ENCODE data around the gene MACROH2A2.

Gene MACROH2A2

GRCh38 chr10:70135684-70136083 is 83.0 kb downstream of the MACROH2A2 start:
- TF ChIP-seq, protein P1, sequence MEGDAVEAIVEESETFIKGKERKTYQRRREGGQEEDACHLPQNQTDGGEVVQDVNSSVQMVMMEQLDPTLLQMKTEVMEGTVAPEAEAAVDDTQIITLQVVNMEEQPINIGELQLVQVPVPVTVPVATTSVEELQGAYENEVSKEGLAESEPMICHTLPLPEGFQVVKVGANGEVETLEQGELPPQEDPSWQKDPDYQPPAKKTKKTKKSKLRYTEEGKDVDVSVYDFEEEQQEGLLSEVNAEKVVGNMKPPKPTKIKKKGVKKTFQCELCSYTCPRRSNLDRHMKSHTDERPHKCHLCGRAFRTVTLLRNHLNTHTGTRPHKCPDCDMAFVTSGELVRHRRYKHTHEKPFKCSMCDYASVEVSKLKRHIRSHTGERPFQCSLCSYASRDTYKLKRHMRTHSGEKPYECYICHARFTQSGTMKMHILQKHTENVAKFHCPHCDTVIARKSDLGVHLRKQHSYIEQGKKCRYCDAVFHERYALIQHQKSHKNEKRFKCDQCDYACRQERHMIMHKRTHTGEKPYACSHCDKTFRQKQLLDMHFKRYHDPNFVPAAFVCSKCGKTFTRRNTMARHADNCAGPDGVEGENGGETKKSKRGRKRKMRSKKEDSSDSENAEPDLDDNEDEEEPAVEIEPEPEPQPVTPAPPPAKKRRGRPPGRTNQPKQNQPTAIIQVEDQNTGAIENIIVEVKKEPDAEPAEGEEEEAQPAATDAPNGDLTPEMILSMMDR (IDR thresholded peaks at IDR 0.05; ENCODE audit: unreplicated experiment in 3 of 3) = no peak
- peaks cover 6% of the 10 kb centered on the region for H3K4me1 Mint-ChIP-seq
- no peaks in the 10 kb centered on the region for H3K9me3 Mint-ChIP-seq
- peaks cover 30% of the 10 kb centered on the region for H3K27me3 Mint-ChIP-seq (ENCODE audit: low read depth)
- H3K36me3 Mint-ChIP-seq (ENCODE audit: low read depth) = peaks cover 10% of the 10 kb centered on the region
- H3K27ac Mint-ChIP-seq = no peak overlapping the region
- no peak overlapping the region for H3K4me3 Mint-ChIP-seq

- H3K4me3 Mint-ChIP-seq = no peak overlapping the region
- H3K9me3 Mint-ChIP-seq = no peaks in the 10 kb centered on the region
- peaks cover 10% of the 10 kb centered on the region for H3K36me3 Mint-ChIP-seq (ENCODE audit: low read depth)
- TF ChIP-seq, protein P1 (IDR thresholded peaks at IDR 0.05; ENCODE audit: unreplicated experiment in 3 of 3) = no peak
- peaks cover 6% of the 10 kb centered on the region for H3K4me1 Mint-ChIP-seq
- H3K27ac Mint-ChIP-seq = no peak overlapping the region
- H3K27me3 Mint-ChIP-seq (ENCODE audit: low read depth) = peaks cover 17% of the 10 kb centered on the region
Measured at GRCh38 chr10:70137135-70137534, 84.5 kb downstream of the MACROH2A2 start.

- Mint-ChIP-seq H3K36me3 (ENCODE audit: low read depth) (peaks cover 5% of the 10 kb centered on the region), H3K9me3 (no peaks in the 10 kb centered on the region), H3K27ac (no peak overlapping the region), H3K4me1 (peaks cover under 1% of the 10 kb centered on the region), H3K4me3 (no peak overlapping the region), H3K27me3 (ENCODE audit: low read depth) (peaks cover 8% of the 10 kb centered on the region)
- TF ChIP-seq, protein P1 (IDR thresholded peaks at IDR 0.05; ENCODE audit: unreplicated experiment in 3 of 3) = no peak
Measured at GRCh38 chr10:70137927-70138883, 85.6 kb downstream of the MACROH2A2 start.

DNA sequence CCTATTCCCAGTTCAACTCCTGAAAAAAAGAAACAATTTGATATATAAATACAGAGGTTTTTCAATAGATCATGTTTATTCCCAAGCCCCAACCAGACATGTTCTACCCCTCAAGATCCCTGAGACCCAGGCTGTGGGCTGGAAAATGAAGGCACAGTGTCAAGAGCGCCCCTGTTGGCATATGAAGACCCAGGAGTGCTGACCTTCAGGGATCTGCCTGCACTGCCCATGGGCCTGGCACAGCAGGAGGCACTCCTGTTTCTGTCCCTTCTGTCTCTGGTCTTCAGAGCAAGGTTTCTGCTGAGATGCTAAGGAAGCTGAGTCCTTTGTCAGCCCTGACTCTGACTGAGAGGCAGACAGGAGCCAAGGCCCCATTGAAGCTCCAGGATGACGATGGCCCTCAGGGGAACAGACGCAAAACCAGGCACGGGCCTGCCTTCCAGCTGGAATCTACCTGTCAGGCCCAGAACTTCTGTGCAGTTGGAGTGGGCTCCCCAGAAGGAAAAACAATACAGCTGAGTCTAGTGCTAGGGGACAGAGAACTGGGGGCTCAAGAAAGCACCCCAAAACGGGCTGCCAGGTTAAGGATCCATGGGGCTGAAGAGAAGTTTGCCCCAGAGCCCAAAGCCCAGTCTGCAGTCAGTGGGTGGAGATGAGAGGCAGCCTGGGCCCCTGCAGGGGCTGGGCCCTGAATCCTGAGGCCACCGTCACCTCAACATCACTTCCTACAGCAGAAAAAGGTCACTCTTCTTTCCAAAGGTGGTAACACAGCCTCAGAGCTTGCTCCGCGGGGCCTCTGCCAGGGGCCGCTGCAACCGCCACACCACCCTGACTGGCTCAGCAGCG is 86.7 kb downstream of the MACROH2A2 start:
- no peaks in the 10 kb centered on the region for H3K9me3 Mint-ChIP-seq
- TF ChIP-seq, protein P1 (IDR thresholded peaks at IDR 0.05; ENCODE audit: unreplicated experiment in 3 of 3) = no peak
- H3K36me3 Mint-ChIP-seq (ENCODE audit: low read depth) = peaks cover 4% of the 10 kb centered on the region
- H3K4me3 Mint-ChIP-seq = no peak overlapping the region
- peaks cover 9% of the 10 kb centered on the region for H3K27me3 Mint-ChIP-seq (ENCODE audit: low read depth)
- H3K27ac Mint-ChIP-seq = no peak overlapping the region
- H3K4me1 Mint-ChIP-seq = peaks cover 3% of the 10 kb centered on the region

DNA sequence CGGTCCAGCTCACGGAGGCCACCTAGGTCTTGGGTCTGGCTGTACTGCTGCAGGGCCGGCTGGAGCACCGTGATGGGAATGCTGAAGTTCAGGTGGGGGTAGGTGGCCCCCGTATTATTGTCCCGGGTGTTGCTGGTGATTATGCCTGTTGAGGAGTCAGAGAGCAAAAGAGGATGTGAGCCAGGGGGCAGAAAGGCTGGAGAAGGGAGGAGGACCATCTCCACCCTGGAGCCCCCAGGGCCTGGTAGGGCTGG is 87.3 kb downstream of the MACROH2A2 start:
- H3K4me1 Mint-ChIP-seq = peaks cover 7% of the 10 kb centered on the region
- peaks cover 4% of the 10 kb centered on the region for H3K36me3 Mint-ChIP-seq (ENCODE audit: low read depth)
- TF ChIP-seq, protein P1 (IDR thresholded peaks at IDR 0.05; ENCODE audit: unreplicated experiment in 3 of 3) = no peak
- no peak overlapping the region for H3K4me3 Mint-ChIP-seq
- peaks cover 9% of the 10 kb centered on the region for H3K27me3 Mint-ChIP-seq (ENCODE audit: low read depth)
- no peak overlapping the region for H3K27ac Mint-ChIP-seq
- no peaks in the 10 kb centered on the region for H3K9me3 Mint-ChIP-seq
